D721Med (cell line): ENCODE data around the gene PLCB4.

Experiments
- DNase-seq: peaks from one replicate; pipeline ENCODE4 v3.0.0; 2011; ENCODE audit warnings: low spot score; ENCODE audit not compliant: insufficient read length
- FAIRE-seq: peaks from 2 replicates; lab custom pipeline; 2011; peaks lifted over from hg19 to GRCh38; lab: Jason Lieb, UNC
- CTCF ChIP-seq: IDR thresholded peaks from 2 replicates; pipeline ENCODE4 v1.5.1; 2012; ENCODE audit warnings: mild to moderate bottlenecking, control low read depth; ENCODE audit not compliant: insufficient read depth; ENCODE audit errors: missing control alignments

Gene PLCB4

GRCh38 chr20:9128568-9128967 is 59.7 kb downstream of the PLCB4 start:
- no peak for FAIRE-seq
- TF ChIP-seq CTCF: no peak
- DNase-seq: no peak

GRCh38 chr20:9129756-9130155 is 60.9 kb downstream of the PLCB4 start:
- TF ChIP-seq CTCF: no peak
- FAIRE-seq (no peak), DNase-seq (no peak)

GRCh38 chr20:9130521-9130920 is 61.6 kb downstream of the PLCB4 start:
- DNase-seq: no peak
- TF ChIP-seq CTCF: no peak
- FAIRE-seq: no peak

- DNase-seq (no peak), FAIRE-seq (no peak)
- TF ChIP-seq CTCF: no peak
Observed at GRCh38 chr20:9131841-9132240, 63.0 kb downstream of the PLCB4 start.

- no peak for TF ChIP-seq CTCF
- no peak for FAIRE-seq
- no peak for DNase-seq
Observed at GRCh38 chr20:9134346-9134745, 65.5 kb downstream of the PLCB4 start.

- DNase-seq (no peak), FAIRE-seq (no peak)
- TF ChIP-seq CTCF: no peak
Observed at GRCh38 chr20:9136114-9136513, 67.2 kb downstream of the PLCB4 start.

GRCh38 chr20:9137001-9137400 is 68.1 kb downstream of the PLCB4 start:
- no peak for DNase-seq
- TF ChIP-seq CTCF: no peak
- no peak for FAIRE-seq
